Measurements from ENCODE around the gene HHIPL1. TPM values are rescaled to one million over a fixed set of nuclear protein-coding genes. Genes with fewer than 3 reads are reported as not detected.

Gene HHIPL1
- total RNA-seq, 1 donor from 2014 or later, result 1.4 TPM

GRCh38 chr14:99708449-99708848 lies 63.5 kb downstream of the HHIPL1 start:
- DNase-seq (ENCODE audit: low read depth in 2 of 2), result no peak

GRCh38 chr14:99713972-99714371 lies 69.0 kb downstream of the HHIPL1 start:
- DNase-seq (ENCODE audit: low read depth in 2 of 2), result no peak

GRCh38 chr14:99715266-99716000 lies 70.5 kb downstream of the HHIPL1 start:
- DNase-seq (ENCODE audit: low read depth in 2 of 2), result no peak

- DNase-seq (ENCODE audit: low read depth in 2 of 2), result no peak
Observed at GRCh38 chr14:99716091-99716849, 71.3 kb downstream of the HHIPL1 start.

- DNase-seq (ENCODE audit: low read depth in 2 of 2), result no peak
Observed at GRCh38 chr14:99716850-99717681, 72.1 kb downstream of the HHIPL1 start.

GRCh38 chr14:99717682-99718013 lies 72.7 kb downstream of the HHIPL1 start:
- DNase-seq (ENCODE audit: low read depth in 2 of 2), result no peak

GRCh38 chr14:99718031-99718810 lies 73.3 kb downstream of the HHIPL1 start:
- no peak for DNase-seq (ENCODE audit: low read depth in 2 of 2)

- DNase-seq (ENCODE audit: low read depth in 2 of 2), result no peak
Observed at GRCh38 chr14:99718811-99719192, 73.9 kb downstream of the HHIPL1 start.

- no peak for DNase-seq (ENCODE audit: low read depth in 2 of 2)
Observed at GRCh38 chr14:99720941-99721791, 76.2 kb downstream of the HHIPL1 start.

- DNase-seq (ENCODE audit: low read depth in 2 of 2), result no peak
Observed at GRCh38 chr14:99721792-99722516, 77.0 kb downstream of the HHIPL1 start.

- no peak for DNase-seq (ENCODE audit: low read depth in 2 of 2)
Observed at GRCh38 chr14:99722741-99723140, 77.8 kb downstream of the HHIPL1 start.

GRCh38 chr14:99724196-99724891 lies 79.4 kb downstream of the HHIPL1 start:
- DNase-seq (ENCODE audit: low read depth in 2 of 2), result no peak

GRCh38 chr14:99724939-99725773 lies 80.2 kb downstream of the HHIPL1 start:
- no peak for DNase-seq (ENCODE audit: low read depth in 2 of 2)

GRCh38 chr14:99725774-99726537 lies 81.0 kb downstream of the HHIPL1 start:
- DNase-seq (ENCODE audit: low read depth in 2 of 2), result no peak

GRCh38 chr14:99726538-99727095 lies 81.7 kb downstream of the HHIPL1 start:
- no peak for DNase-seq (ENCODE audit: low read depth in 2 of 2)

GRCh38 chr14:99727096-99727870 lies 82.4 kb downstream of the HHIPL1 start:
- no peak for DNase-seq (ENCODE audit: low read depth in 2 of 2)
